ENCODE data around the gene UFM1. TPM values are rescaled to one million over a fixed set of nuclear protein-coding genes. Genes with fewer than 3 reads are reported as not detected.
"Not testable (repeated sequence)": the region's sequence is repeated elsewhere in the genome, so short reads cannot be mapped to it uniquely, and the experiment has no call there.

Gene UFM1
- total RNA-seq: 33.0 and 36.0 TPM in 2 replicates

DNA sequence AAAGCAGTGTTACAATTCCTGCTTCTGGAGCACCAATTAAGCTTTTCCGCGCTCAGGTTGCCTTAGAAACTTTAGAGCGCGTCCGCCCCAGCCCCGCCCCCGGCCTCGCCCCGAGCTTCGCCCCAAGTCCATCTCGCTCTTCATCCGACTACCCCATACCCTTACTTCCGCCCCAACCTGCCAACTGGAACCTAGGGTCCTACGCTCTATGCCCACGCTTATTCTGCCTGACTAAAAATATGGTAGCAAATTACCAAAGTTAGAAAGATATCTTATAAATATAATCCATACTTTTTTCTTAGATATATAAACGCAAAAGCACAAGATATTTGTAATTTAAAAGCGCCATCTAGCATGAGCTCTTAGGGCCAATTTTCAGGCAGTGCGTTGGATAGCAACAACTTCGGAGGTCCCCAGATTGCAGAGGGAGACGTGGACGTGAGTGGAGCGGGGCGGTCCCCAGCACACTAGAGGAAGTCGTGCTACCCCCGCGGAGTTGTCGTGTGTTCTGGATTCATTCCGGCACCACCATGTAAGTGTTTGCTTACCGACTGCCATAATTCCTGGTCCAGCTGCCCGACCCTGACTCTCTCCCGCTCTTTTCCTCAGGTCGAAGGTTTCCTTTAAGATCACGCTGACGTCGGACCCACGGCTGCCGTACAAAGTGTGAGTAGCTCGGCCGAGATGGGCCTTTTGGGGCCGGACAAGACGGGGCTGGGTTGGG, at the start of gene UFM1:
UFM1 (plus strand) TSS at position 462 of the 724 bp plus-strand sequence; CDS start at position 531, 69 bp downstream.
- H3K4me3 ChIP-seq (ENCODE audit: low read depth, low read length): peak within 1 kb of the TSS; percentile 79
- peak; percentile 90 for DNase-seq (ENCODE audit: low read depth)
- TF ChIP-seq, protein P1, sequence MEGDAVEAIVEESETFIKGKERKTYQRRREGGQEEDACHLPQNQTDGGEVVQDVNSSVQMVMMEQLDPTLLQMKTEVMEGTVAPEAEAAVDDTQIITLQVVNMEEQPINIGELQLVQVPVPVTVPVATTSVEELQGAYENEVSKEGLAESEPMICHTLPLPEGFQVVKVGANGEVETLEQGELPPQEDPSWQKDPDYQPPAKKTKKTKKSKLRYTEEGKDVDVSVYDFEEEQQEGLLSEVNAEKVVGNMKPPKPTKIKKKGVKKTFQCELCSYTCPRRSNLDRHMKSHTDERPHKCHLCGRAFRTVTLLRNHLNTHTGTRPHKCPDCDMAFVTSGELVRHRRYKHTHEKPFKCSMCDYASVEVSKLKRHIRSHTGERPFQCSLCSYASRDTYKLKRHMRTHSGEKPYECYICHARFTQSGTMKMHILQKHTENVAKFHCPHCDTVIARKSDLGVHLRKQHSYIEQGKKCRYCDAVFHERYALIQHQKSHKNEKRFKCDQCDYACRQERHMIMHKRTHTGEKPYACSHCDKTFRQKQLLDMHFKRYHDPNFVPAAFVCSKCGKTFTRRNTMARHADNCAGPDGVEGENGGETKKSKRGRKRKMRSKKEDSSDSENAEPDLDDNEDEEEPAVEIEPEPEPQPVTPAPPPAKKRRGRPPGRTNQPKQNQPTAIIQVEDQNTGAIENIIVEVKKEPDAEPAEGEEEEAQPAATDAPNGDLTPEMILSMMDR (conservative IDR thresholded peaks at IDR 0.05; ENCODE audit: low read depth, low read length): no peak

DNA sequence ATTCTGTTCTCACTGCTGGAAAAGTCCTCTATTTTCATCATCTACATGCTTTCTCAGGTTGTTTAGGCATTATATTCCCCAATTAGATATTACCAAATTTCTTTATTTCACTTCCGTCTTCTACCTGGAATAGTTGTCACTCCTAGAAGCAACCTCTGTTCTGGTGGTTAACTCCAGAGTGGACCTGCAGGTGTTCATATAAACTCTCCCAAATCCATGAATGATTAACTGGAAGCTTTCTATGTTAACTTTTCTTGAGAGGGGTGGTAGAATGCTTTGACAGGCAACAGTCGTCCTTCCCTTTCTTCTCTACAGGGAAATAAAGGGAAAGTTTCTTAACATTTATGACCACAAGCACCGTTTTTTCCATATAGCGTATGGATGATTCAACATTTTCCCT, 48.4 kb upstream of the UFM1 start:
- no peak for DNase-seq (ENCODE audit: low read depth)
- no peak overlapping the region for H3K4me3 ChIP-seq (ENCODE audit: low read depth, low read length)
- TF ChIP-seq, protein P1 (conservative IDR thresholded peaks at IDR 0.05; ENCODE audit: low read depth, low read length): no peak

DNA sequence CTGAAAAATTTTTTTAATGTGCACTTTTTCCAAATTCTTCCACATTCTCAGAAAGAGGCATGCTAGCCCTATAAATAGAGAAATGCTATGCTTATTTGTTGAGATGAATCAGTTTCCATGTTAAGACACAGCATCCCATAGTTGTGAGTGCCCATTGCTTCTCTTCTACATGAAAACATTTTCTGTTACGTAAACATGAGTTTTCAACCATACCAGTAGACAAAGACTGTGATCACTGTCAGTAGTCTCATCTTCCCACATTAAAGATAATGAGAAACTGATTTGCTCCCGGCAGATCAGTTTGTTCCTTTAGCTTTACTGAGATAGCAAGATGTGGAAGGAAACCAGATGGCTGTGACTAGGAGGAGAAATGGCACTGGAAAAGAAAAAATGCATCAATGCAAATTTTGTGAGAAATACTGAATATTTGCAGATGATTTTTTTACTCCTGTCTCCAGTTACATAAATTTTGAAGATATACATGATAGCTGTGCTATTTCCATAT, 45.8 kb upstream of the UFM1 start:
- DNase-seq (ENCODE audit: low read depth): no peak
- H3K4me3 ChIP-seq (ENCODE audit: low read depth, low read length): no peak overlapping the region
- TF ChIP-seq, protein P1 (conservative IDR thresholded peaks at IDR 0.05; ENCODE audit: low read depth, low read length): no peak

DNA sequence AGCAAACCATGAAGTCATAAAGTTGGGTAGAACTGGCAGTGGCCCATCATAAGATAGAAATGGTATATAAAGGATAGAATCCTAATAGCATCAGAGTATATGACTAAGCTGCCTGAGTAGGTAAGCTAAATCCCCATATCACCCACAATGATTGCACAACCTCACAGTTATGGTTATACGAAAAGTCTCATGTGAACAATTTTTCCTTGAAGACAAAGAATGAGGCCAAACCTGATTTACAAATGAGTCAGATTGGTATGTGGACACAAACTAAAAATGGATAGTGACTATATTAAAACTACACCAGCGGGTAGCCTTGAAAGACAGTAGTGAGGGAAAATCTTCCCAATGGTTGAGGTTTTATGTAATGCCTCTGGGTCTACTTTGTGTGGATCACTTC, 40.9 kb upstream of the UFM1 start:
- H3K4me3 ChIP-seq (ENCODE audit: low read depth, low read length): no peak overlapping the region
- DNase-seq (ENCODE audit: low read depth): no peak
- TF ChIP-seq, protein P1 (conservative IDR thresholded peaks at IDR 0.05; ENCODE audit: low read depth, low read length): no peak

DNA sequence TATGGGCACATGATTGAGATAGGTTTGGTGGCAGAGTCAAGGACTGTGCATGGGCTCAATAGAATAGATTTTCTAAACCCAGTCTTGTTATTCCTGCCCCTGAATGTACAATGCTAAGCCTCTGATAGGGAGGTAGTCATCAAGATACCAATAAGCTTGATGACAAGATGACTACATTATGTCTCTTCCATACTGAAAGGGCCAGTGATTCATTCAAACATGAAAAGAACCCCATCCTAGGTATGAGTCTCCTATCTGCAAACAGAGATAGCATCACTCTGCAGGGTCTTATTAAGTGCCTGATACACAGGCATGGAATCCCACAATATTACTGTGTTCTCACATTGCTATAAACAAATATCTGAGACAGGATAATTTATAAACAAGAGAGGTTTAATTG, 40.3 kb upstream of the UFM1 start:
- no peak overlapping the region for H3K4me3 ChIP-seq (ENCODE audit: low read depth, low read length)
- DNase-seq (ENCODE audit: low read depth): no peak
- TF ChIP-seq, protein P1 (conservative IDR thresholded peaks at IDR 0.05; ENCODE audit: low read depth, low read length): no peak

DNA sequence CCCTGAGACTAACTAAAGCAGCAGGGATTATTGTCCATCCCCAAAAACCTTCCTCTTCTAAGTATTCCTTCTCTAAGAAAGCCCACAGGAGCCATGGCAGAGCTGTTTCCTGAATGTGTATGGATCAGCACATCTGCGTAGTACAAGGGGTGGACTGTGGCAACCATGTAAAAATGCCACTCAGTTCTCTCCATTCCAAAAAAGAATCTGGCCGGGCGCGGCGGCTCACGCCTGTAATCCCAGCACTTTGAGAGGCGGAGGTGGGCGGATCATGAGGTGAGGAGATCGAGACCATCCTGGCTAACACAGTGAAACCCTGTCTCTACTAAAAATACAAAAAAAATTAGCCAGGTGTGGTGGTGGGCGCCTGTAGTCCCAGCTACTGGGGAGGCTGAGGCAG, 38.5 kb upstream of the UFM1 start:
- not testable (repeated sequence) for H3K4me3 ChIP-seq (ENCODE audit: low read depth, low read length); DNase-seq (ENCODE audit: low read depth)

DNA sequence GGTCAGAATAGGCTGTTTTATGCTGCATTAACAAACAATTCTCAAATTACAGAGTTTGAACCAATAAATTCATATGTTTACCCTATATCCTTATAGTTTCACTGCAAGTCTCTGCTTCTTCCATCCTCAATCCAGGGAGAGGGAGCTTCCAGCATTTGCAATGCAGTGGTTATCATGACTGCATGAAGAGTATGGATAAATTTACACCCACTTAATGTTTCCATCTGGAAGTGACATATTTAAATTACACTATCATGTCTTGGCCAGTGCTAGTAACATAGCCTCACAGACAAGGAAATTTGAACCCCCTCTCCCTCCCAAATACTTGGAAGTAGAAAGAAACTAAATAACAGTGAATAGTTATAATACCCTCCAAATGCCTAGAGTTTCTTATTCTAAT, 33.5 kb upstream of the UFM1 start:
- no peak for DNase-seq (ENCODE audit: low read depth)
- TF ChIP-seq, protein P1 (conservative IDR thresholded peaks at IDR 0.05; ENCODE audit: low read depth, low read length): no peak
- H3K4me3 ChIP-seq (ENCODE audit: low read depth, low read length): no peak overlapping the region

All from epithelial cell of proximal tubule (primary cell).